ENCODE results near the gene MYPOP. TPM values are rescaled to one million over a fixed set of nuclear protein-coding genes. Genes with fewer than 3 reads are reported as not detected.
A peak's percentile ranks its signal among the peaks of the same experiment; 100 is the strongest.

The MYPOP gene
- total and polyA plus RNA-seq, 2 of the 13 experiments (the other 11 are each of a cell fraction or from before 2014, with no cell fraction given): 2.3 to 2.7 TPM

DNA sequence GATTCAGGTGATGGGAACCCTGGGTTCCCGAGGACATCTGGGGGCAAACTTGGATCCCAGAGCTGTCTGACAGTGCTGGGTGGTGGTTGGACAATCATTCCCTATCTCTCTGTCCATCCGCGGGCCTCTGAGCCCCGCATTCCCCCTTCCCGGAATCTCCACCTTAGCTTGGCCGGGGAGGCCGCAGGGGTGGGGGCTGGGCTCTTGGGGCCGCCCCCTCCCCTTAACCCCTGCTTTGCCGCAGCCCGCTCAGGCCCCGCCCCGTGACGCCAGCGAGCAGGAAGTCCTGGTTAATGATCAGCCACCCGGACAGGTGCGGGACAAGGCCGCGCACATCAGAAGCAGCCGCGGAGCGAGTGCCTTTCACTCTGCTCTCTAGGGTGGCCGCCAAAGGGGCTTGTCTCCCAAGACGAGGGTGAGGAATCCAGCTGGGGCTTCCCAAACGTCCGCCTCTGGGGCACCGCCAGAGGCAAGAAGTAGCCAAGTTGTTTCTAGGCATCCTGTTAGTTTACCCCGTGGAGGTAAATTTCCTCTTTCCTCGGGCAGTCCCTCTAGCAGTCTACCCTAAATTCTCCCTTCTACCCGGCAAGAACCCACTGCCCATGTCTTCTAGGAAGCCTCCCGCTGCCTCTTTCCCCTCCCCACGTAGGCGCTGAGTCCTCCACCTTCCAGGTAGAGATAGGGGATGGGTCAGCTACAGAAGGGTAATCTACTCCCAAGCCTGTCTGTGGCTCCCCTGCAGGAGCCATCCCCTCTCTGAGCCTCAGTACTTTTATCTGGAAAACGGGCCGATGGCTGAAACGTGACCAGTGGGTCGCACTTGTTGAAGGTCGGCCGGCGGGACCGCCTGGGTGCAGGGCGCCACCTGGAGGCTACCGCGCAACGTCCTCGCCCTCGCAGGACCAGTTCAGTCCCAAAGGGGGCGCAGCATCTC lies 19.5 kb downstream of the MYPOP start (continued):
- peak; percentile 65; the same call in 1 of the 2 replicates for TF ChIP-seq ZSCAN21 (CRISPR knock-in tag; IDR thresholded peaks at IDR 0.05; ENCODE audit: borderline replicate concordance)
- TF ChIP-seq, protein P1, sequence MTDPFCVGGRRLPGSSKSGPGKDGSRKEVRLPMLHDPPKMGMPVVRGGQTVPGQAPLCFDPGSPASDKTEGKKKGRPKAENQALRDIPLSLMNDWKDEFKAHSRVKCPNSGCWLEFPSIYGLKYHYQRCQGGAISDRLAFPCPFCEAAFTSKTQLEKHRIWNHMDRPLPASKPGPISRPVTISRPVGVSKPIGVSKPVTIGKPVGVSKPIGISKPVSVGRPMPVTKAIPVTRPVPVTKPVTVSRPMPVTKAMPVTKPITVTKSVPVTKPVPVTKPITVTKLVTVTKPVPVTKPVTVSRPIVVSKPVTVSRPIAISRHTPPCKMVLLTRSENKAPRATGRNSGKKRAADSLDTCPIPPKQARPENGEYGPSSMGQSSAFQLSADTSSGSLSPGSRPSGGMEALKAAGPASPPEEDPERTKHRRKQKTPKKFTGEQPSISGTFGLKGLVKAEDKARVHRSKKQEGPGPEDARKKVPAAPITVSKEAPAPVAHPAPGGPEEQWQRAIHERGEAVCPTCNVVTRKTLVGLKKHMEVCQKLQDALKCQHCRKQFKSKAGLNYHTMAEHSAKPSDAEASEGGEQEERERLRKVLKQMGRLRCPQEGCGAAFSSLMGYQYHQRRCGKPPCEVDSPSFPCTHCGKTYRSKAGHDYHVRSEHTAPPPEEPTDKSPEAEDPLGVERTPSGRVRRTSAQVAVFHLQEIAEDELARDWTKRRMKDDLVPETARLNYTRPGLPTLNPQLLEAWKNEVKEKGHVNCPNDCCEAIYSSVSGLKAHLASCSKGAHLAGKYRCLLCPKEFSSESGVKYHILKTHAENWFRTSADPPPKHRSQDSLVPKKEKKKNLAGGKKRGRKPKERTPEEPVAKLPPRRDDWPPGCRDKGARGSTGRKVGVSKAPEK (CRISPR knock-in tag; IDR thresholded peaks at IDR 0.05; ENCODE audit: borderline replicate concordance): 0 out of 2 replicates have a peak, but pooled peaks have one; percentile 49
- TF ChIP-seq, protein P2, sequence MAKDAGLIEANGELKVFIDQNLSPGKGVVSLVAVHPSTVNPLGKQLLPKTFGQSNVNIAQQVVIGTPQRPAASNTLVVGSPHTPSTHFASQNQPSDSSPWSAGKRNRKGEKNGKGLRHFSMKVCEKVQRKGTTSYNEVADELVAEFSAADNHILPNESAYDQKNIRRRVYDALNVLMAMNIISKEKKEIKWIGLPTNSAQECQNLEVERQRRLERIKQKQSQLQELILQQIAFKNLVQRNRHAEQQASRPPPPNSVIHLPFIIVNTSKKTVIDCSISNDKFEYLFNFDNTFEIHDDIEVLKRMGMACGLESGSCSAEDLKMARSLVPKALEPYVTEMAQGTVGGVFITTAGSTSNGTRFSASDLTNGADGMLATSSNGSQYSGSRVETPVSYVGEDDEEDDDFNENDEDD (CRISPR knock-in tag; IDR thresholded peaks at IDR 0.05; ENCODE audit: borderline replicate concordance): peak; percentile 49; the same call in 1 of the 2 replicates
- no peak for TF ChIP-seq HMGA1 (CRISPR knock-in tag; conservative IDR thresholded peaks at IDR 0.05)
- peak; percentile 23 for TF ChIP-seq ZSCAN25 (CRISPR knock-in tag; IDR thresholded peaks at IDR 0.05)
- peak; percentile 92 for TF ChIP-seq PAXIP1 (CRISPR knock-in tag; conservative IDR thresholded peaks at IDR 0.05)
- TF ChIP-seq ZNF207 (IDR thresholded peaks at IDR 0.05; ENCODE audit: borderline replicate concordance): no peak
- TF ChIP-seq ZBTB4 (CRISPR knock-in tag; IDR thresholded peaks at IDR 0.05; ENCODE audit: borderline replicate concordance): peak; percentile 75; the same call in 1 of the 2 replicates
- TF ChIP-seq ZSCAN22 (CRISPR knock-in tag; IDR thresholded peaks at IDR 0.05): no peak; the same call in 1 of the 2 replicates
- no peak for TF ChIP-seq ZNF790 (CRISPR knock-in tag; IDR thresholded peaks at IDR 0.05; ENCODE audit: borderline replicate concordance)
- no peak for TF ChIP-seq NR1H2 (CRISPR knock-in tag; IDR thresholded peaks at IDR 0.05; ENCODE audit: borderline replicate concordance, low read depth)
- peak; percentile 39; the same call in 1 of the 2 replicates for TF ChIP-seq CCDC6 (CRISPR knock-in tag; IDR thresholded peaks at IDR 0.05)
- TF ChIP-seq TOPORS (CRISPR knock-in tag; IDR thresholded peaks at IDR 0.05): no peak
- TF ChIP-seq GTF2F1 (IDR thresholded peaks at IDR 0.05; ENCODE audit: low read length): peak; percentile 27; the same call in 1 of the 2 replicates
- peak; percentile 97 for TF ChIP-seq STAG1 (CRISPR knock-in tag; IDR thresholded peaks at IDR 0.05)
